Right atrium auricular region (tissue), 2 donors: ENCODE results near the gene C20orf204. TPM values are rescaled to one million over a fixed set of nuclear protein-coding genes. Genes with fewer than 3 reads are reported as not detected.

Experiments used
- DNase-seq: peaks from one replicate; pipeline ENCODE4 v3.0.0-alpha.2; 2019; ENCODE audit warnings: low spot score
- H3K27ac ChIP-seq, 2 donors: fragments of 200-600 bp; sonication (generic); 1 replicate in 1 of 2; 2 replicates in 1 of 2; pipeline ENCODE4 v1.5.1; 2016 to 2019
- H3K27me3 ChIP-seq, 2 donors: fragments of 200-600 bp; sonication (generic); one replicate each; pipeline versions ENCODE4 v1.5.1 to v1.6.0; 2017 to 2019
- H3K36me3 ChIP-seq: fragments of 200-600 bp; sonication (generic); one replicate; pipeline ENCODE4 v1.5.1; 2016
- H3K4me1 ChIP-seq, 2 donors: fragments of 200-600 bp; sonication (generic); one replicate each; pipeline versions ENCODE4 v1.5.1 to v1.6.0; 2017 to 2019
- H3K4me3 ChIP-seq, 2 donors: fragments of 200-600 bp; sonication (generic); 1 replicate in 1 of 2; 2 replicates in 1 of 2; pipeline ENCODE4 v1.5.1; 2017 to 2019; ENCODE audit warnings: mild to moderate bottlenecking in 1 of 2, moderate library complexity in 1 of 2
- H3K9me3 ChIP-seq, 2 donors: fragments of 200-600 bp; sonication (generic); one replicate each; pipeline ENCODE4 v1.5.1; 2019
- total RNA-seq, 2 donors: library from RNA; depleted of rRNA; stranded (reverse); fragments of >200 nt; gene quantifications; one replicate each; pipeline ENCODE4 v1.1.0, GENCODE V29; 2016
- TF ChIP-seq, protein P1 (sequence below), 2 donors: fragments of 200-600 bp; sonication (generic); IDR thresholded peaks; one replicate each; pipeline ENCODE4 v1.5.1; 2019; ENCODE audit warnings: antibody characterized with exemption in 2 of 2

C20orf204 gene
- total RNA-seq, 2 donors from 2014 or later, result 0.07 to 0.35 TPM

DNA sequence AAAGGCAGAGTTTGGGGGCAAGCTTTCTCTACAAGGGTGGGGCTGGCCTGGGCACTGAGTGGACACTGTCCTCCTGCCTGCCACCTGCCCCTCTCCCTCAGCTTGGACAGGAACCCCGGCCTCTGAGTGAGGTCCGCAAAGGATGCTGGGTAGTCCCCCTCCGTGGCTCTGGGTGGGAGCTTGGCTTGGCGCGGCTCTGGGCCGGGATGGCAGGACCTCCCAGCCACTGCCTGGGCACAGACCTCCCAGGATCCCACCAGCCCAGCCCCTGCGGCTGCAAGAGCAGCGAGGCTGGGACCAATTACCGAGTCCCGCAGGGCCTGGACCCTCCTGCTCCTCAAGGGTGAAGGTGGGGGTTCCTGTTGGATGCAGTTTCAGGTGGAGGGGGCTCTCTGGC, 16.3 kb downstream of the C20orf204 start:
- H3K4me1 ChIP-seq, result peaks cover 0 to 50% of the 10 kb centered on the region in 2 donors
- peaks cover 8% of the 10 kb centered on the region for H3K36me3 ChIP-seq
- no peak for DNase-seq
- H3K9me3 ChIP-seq, result no peaks in the 10 kb centered on the region
- H3K27me3 ChIP-seq, result peaks cover 0 to 4% of the 10 kb centered on the region in 2 donors
- no peak overlapping the region for H3K4me3 ChIP-seq
- H3K27ac ChIP-seq, result peak overlapping the region; percentile 41 to 54
- TF ChIP-seq, protein P1, sequence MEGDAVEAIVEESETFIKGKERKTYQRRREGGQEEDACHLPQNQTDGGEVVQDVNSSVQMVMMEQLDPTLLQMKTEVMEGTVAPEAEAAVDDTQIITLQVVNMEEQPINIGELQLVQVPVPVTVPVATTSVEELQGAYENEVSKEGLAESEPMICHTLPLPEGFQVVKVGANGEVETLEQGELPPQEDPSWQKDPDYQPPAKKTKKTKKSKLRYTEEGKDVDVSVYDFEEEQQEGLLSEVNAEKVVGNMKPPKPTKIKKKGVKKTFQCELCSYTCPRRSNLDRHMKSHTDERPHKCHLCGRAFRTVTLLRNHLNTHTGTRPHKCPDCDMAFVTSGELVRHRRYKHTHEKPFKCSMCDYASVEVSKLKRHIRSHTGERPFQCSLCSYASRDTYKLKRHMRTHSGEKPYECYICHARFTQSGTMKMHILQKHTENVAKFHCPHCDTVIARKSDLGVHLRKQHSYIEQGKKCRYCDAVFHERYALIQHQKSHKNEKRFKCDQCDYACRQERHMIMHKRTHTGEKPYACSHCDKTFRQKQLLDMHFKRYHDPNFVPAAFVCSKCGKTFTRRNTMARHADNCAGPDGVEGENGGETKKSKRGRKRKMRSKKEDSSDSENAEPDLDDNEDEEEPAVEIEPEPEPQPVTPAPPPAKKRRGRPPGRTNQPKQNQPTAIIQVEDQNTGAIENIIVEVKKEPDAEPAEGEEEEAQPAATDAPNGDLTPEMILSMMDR (IDR thresholded peaks at IDR 0.05), result no peak

DNA sequence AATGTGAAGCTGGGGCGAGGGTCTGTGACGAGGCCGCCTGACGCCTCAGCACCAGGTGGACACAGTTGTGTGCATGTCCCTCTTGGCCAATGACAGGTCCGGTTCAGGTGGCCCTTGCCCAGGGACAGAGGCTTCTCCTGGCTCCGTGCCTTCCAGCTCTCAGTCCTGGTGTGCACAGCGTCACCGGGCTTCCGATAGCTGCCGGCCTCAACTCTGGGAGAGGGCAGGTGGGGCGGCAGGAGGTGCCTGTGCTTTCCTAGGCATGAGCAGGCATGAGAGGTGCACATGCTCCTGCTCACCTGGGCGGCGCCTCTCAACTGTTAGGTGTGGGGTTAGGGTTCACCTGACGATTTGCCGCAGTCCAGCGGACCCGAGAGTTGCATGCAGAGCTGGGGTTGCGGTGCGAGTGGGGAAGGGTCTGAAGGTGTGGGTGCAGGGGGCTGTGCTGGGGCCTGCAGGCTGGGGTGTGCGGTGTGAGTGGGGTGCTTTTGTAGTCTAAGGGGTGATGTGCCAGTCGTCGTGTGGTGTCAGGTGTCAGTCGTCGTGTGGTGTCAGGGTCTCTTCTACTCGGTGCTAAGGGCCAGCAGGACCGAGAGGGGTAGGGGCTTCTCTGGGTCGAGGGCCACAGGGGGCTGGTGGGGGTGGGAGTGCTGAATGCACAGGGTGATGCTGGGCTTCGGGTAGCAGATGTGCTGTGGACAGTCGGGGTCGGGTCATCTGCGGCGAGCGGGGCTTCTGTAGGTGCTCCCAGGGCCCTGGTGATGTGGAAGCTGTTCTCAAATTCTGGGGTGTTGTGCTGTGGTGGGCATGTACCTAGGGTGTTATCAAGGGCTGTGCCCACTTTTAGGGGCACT, 17.2 kb downstream of the C20orf204 start:
- TF ChIP-seq, protein P1 (IDR thresholded peaks at IDR 0.05), result no peak
- no peaks in the 10 kb centered on the region for H3K36me3 ChIP-seq
- no peak for DNase-seq
- H3K4me3 ChIP-seq, result peak overlapping the region in 1 of 2 donors; percentile 5
- no peaks in the 10 kb centered on the region for H3K27me3 ChIP-seq
- no peaks in the 10 kb centered on the region for H3K9me3 ChIP-seq
- peaks cover 0 to 49% of the 10 kb centered on the region in 2 donors for H3K4me1 ChIP-seq
- H3K27ac ChIP-seq, result peak overlapping the region; percentile 54 to 60

GRCh38 chr20:64053841-64054661, 18.1 kb downstream of the C20orf204 start:
- H3K36me3 ChIP-seq, result no peaks in the 10 kb centered on the region
- no peaks in the 10 kb centered on the region for H3K27me3 ChIP-seq
- peak overlapping the region; percentile 60 to 67 for H3K27ac ChIP-seq
- peak overlapping the region in 1 of 2 donors; percentile 17 for H3K4me3 ChIP-seq
- TF ChIP-seq, protein P1 (IDR thresholded peaks at IDR 0.05), result no peak
- H3K9me3 ChIP-seq, result no peaks in the 10 kb centered on the region
- H3K4me1 ChIP-seq, result peaks cover 0 to 49% of the 10 kb centered on the region in 2 donors
- DNase-seq, result peak; percentile 73

DNA sequence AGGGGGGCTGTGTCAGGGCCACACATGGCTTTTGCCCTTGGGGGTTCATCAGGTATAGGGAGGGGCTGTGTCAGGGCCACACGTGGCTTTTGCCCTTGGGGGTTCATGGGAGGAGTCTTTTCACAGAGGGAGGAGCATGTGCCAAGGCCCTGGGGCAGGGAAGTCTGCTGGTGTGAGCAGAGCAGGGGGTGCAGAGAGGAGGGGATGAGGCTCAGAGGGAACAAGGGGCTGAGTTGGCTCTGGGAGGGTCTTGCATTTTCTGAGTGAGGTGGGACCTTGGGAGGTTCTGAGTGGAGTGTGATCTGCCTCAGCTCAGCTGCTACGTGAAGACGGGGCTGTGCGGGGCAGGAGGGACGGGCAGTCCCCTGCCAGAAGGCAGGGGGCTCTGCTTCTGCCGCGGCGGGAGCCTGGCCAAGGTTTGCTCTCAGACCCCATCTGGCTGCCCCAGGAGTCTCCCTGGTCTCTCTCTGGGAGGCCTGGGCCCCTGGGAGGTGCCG, 19.5 kb downstream of the C20orf204 start:
- Histone ChIP-seq H3K27ac (peak overlapping the region; percentile 59 to 67), H3K36me3 (no peaks in the 10 kb centered on the region), H3K4me3 (no peak overlapping the region), H3K4me1 (peaks cover 0 to 42% of the 10 kb centered on the region in 2 donors), H3K27me3 (no peaks in the 10 kb centered on the region), H3K9me3 (no peaks in the 10 kb centered on the region)
- DNase-seq, result no peak
- TF ChIP-seq, protein P1 (IDR thresholded peaks at IDR 0.05), result no peak

GRCh38 chr20:64055893-64056638, 20.1 kb downstream of the C20orf204 start:
- H3K9me3 ChIP-seq, result no peaks in the 10 kb centered on the region
- H3K4me1 ChIP-seq, result peaks cover 0 to 42% of the 10 kb centered on the region in 2 donors
- peak overlapping the region; percentile 65 to 73 for H3K27ac ChIP-seq
- H3K27me3 ChIP-seq, result no peaks in the 10 kb centered on the region
- no peaks in the 10 kb centered on the region for H3K36me3 ChIP-seq
- TF ChIP-seq, protein P1 (IDR thresholded peaks at IDR 0.05), result no peak
- DNase-seq, result no peak
- H3K4me3 ChIP-seq, result peak overlapping the region in 1 of 2 donors; percentile 8
